Posterior cingulate gyrus (tissue), 11 donors: ENCODE measurements around the gene ATAT1.

Source experiments
- DNase-seq, 10 donors: peaks; one replicate each; pipeline versions ENCODE4 v3.0.0 to v3.0.0-alpha.2; 2020 to 2021; ENCODE audit warnings: mixed read lengths in 3 of 10
- intact Hi-C: fragments of 100-400 bp; cut with DNase I; formaldehyde crosslinking; loops from one replicate; pipeline ENCODE4 v1.15.1; 2023

ATAT1 gene

GRCh38 chr6:30691208-30691847 lies 64.7 kb downstream of the ATAT1 start:
- DNase-seq, result no peak
- intact Hi-C loops, result no loop called here
